Measurements from ENCODE around the gene CCDC171.

Gene CCDC171

GRCh38 chr9:15843316-15843715 is 290.5 kb downstream of the CCDC171 start:
- no peak for TF ChIP-seq CTCF (IDR thresholded peaks at IDR 0.05; ENCODE audit: extremely low read depth, insufficient read depth, missing control alignments)
- no peak for DNase-seq (ENCODE audit: low spot score)
- in situ Hi-C loops (cut with MboI; ENCODE audit: low pct_unique_long_range_greater_than_20kb, low sequenced_read_pairs, unreplicated experiment) = no loop called here

- in situ Hi-C loops (cut with MboI; ENCODE audit: low pct_unique_long_range_greater_than_20kb, low sequenced_read_pairs, unreplicated experiment) = no loop called here
- TF ChIP-seq CTCF (IDR thresholded peaks at IDR 0.05; ENCODE audit: extremely low read depth, insufficient read depth, missing control alignments) = no peak
- no peak for DNase-seq (ENCODE audit: low spot score)
These were observed 291.1 kb downstream of the CCDC171 start for GRCh38 chr9:15843931-15844330.

- no peak for DNase-seq (ENCODE audit: low spot score)
- TF ChIP-seq CTCF (IDR thresholded peaks at IDR 0.05; ENCODE audit: extremely low read depth, insufficient read depth, missing control alignments) = no peak
- in situ Hi-C loops (cut with MboI; ENCODE audit: low pct_unique_long_range_greater_than_20kb, low sequenced_read_pairs, unreplicated experiment) = no loop called here
These were observed 293.8 kb downstream of the CCDC171 start for GRCh38 chr9:15846611-15847010.

GRCh38 chr9:15849871-15850270 is 297.0 kb downstream of the CCDC171 start:
- in situ Hi-C loops (cut with MboI; ENCODE audit: low pct_unique_long_range_greater_than_20kb, low sequenced_read_pairs, unreplicated experiment) = loop anchor here (25.0 kb wide), 1 partner anchor 287 kb away; no protein-coding TSS in a partner anchor
- TF ChIP-seq CTCF (IDR thresholded peaks at IDR 0.05; ENCODE audit: extremely low read depth, insufficient read depth, missing control alignments) = no peak
- no peak for DNase-seq (ENCODE audit: low spot score)

- TF ChIP-seq CTCF (IDR thresholded peaks at IDR 0.05; ENCODE audit: extremely low read depth, insufficient read depth, missing control alignments) = no peak
- no peak for DNase-seq (ENCODE audit: low spot score)
- in situ Hi-C loops (cut with MboI; ENCODE audit: low pct_unique_long_range_greater_than_20kb, low sequenced_read_pairs, unreplicated experiment) = loop anchor here (25.0 kb wide), 1 partner anchor 286 kb away; no protein-coding TSS in a partner anchor
These were observed 298.9 kb downstream of the CCDC171 start for GRCh38 chr9:15851766-15852165.

- TF ChIP-seq CTCF (IDR thresholded peaks at IDR 0.05; ENCODE audit: extremely low read depth, insufficient read depth, missing control alignments) = no peak
- DNase-seq (ENCODE audit: low spot score) = no peak
- in situ Hi-C loops (cut with MboI; ENCODE audit: low pct_unique_long_range_greater_than_20kb, low sequenced_read_pairs, unreplicated experiment) = loop anchor here (25.0 kb wide), 1 partner anchor 281 kb away; no protein-coding TSS in a partner anchor
These were observed 303.7 kb downstream of the CCDC171 start for GRCh38 chr9:15856591-15856990.

GRCh38 chr9:15867334-15867733 is 314.5 kb downstream of the CCDC171 start:
- in situ Hi-C loops (cut with MboI; ENCODE audit: low pct_unique_long_range_greater_than_20kb, low sequenced_read_pairs, unreplicated experiment) = loop anchor here (25.0 kb wide), 1 partner anchor 270 kb away; no protein-coding TSS in a partner anchor
- no peak for TF ChIP-seq CTCF (IDR thresholded peaks at IDR 0.05; ENCODE audit: extremely low read depth, insufficient read depth, missing control alignments)
- no peak for DNase-seq (ENCODE audit: low spot score)

Measured in GM13977 (cell line).